A549 (cell line): ENCODE results near the gene FGD2.

Source experiments
- CEBPB ChIP-seq, 2 experiments: fragments of >200 bp in 1 of 2; sonication (Bioruptor Twin) in 1 of 2; formaldehyde crosslinking in 1 of 2; IDR thresholded peaks; 2 replicates each; pipeline ENCODE4 v1.6.1; 2012 to 2016
- CTCF ChIP-seq: fragments of >200 bp; sonication (Bioruptor Twin); formaldehyde crosslinking; IDR thresholded peaks from 3 replicates; pipeline ENCODE4 v1.5.1; 2016
- HMGXB4 ChIP-seq: fragments of 250-450 bp; sonication (Bioruptor Pico); IDR thresholded peaks from 2 replicates; pipeline ENCODE4 v1.5.0; 2021; ENCODE audit warnings: mild to moderate bottlenecking, moderate library complexity, borderline replicate concordance
- POLR2A ChIP-seq: IDR thresholded peaks from 2 replicates; pipeline ENCODE4 v1.6.1; 2012; ENCODE audit warnings: mild to moderate bottlenecking, low read length
- RCOR1 ChIP-seq: fragments of 150-350 bp; IDR thresholded peaks from 2 replicates; pipeline ENCODE4 v1.6.1; 2014; ENCODE audit warnings: antibody characterized with exemption, low read length, low read depth
- RNF2 ChIP-seq: fragments of 200-600 bp; sonication (generic); IDR thresholded peaks from 2 replicates; pipeline ENCODE4 v1.6.1; 2016; ENCODE audit warnings: low read depth, mild to moderate bottlenecking, antibody characterized with exemption, moderate library complexity, borderline replicate concordance

- no peak for TF ChIP-seq CTCF
- TF ChIP-seq HMGXB4 (CRISPR knock-in tag), result no peak
- TF ChIP-seq POLR2A, result no peak
- TF ChIP-seq RCOR1, result no peak
- TF ChIP-seq RNF2, result no peak
- TF ChIP-seq CEBPB (IDR thresholded peaks at IDR 0.05), result no peak
Observed at GRCh38 chr6:37062424-37062823, 57.0 kb downstream of the FGD2 start.
